D341Med (cell line): Measurements from ENCODE around the gene KAT2B.
"Not testable (repeated sequence)": the region's sequence is repeated elsewhere in the genome, so short reads cannot be mapped to it uniquely, and the experiment has no call there.

Experiments used
- DNase-seq: peaks from one replicate; pipeline ENCODE4 v3.0.0; 2012; ENCODE audit warnings: low spot score

KAT2B gene

GRCh38 chr3:20041197-20041780, 1.0 kb downstream of the KAT2B start:
- DNase-seq, result peak; percentile 88

- no peak for DNase-seq
Observed at GRCh38 chr3:20042331-20042730, 2.1 kb downstream of the KAT2B start.

- no peak for DNase-seq
Observed at GRCh38 chr3:20043396-20043795, 3.1 kb downstream of the KAT2B start.

- no peak for DNase-seq
Observed at GRCh38 chr3:20043825-20044224, 3.6 kb downstream of the KAT2B start.

- DNase-seq, result not testable (repeated sequence)
Observed at GRCh38 chr3:20045141-20045540, 4.9 kb downstream of the KAT2B start.

GRCh38 chr3:20046556-20046955, 6.3 kb downstream of the KAT2B start:
- no peak for DNase-seq

- no peak for DNase-seq
Observed at GRCh38 chr3:20047341-20047779, 7.1 kb downstream of the KAT2B start.

- no peak for DNase-seq
Observed at GRCh38 chr3:20047976-20048883, 8.0 kb downstream of the KAT2B start.

- DNase-seq, result no peak
Observed at GRCh38 chr3:20051123-20051806, 11.0 kb downstream of the KAT2B start.

- no peak for DNase-seq
Observed at GRCh38 chr3:20052851-20053250, 12.6 kb downstream of the KAT2B start.

- DNase-seq, result no peak
Observed at GRCh38 chr3:20054549-20054987, 14.3 kb downstream of the KAT2B start.

GRCh38 chr3:20055020-20055775, 15.0 kb downstream of the KAT2B start:
- no peak for DNase-seq

- no peak for DNase-seq
Observed at GRCh38 chr3:20055842-20056241, 15.6 kb downstream of the KAT2B start.

GRCh38 chr3:20056725-20057611, 16.7 kb downstream of the KAT2B start:
- no peak for DNase-seq

- DNase-seq, result no peak
Observed at GRCh38 chr3:20057612-20058180, 17.4 kb downstream of the KAT2B start.

GRCh38 chr3:20059929-20060328, 19.7 kb downstream of the KAT2B start:
- no peak for DNase-seq

- no peak for DNase-seq
Observed at GRCh38 chr3:20060974-20061685, 20.9 kb downstream of the KAT2B start.

- no peak for DNase-seq
Observed at GRCh38 chr3:20062996-20063395, 22.8 kb downstream of the KAT2B start.

- no peak for DNase-seq
Observed at GRCh38 chr3:20064387-20064786, 24.1 kb downstream of the KAT2B start.
